Chondrocyte (in vitro differentiated cells): ENCODE measurements around the gene VPS13D. TPM values are rescaled to one million over a fixed set of nuclear protein-coding genes. Genes with fewer than 3 reads are reported as not detected.

Source experiments
- DNase-seq: peaks from one replicate; pipeline ENCODE4 v3.0.0; 2021; ENCODE audit warnings: mixed read lengths, low spot score
- H3K27ac Mint-ChIP-seq: one replicate; pipeline ENCODE4 v1.8.0; 2021; ENCODE audit warnings: mild to moderate bottlenecking, moderate library complexity, mixed read lengths; ENCODE audit not compliant: unreplicated experiment
- H3K27me3 Mint-ChIP-seq: 2 replicates; pipeline ENCODE4 v1.8.0; 2021; ENCODE audit warnings: low read depth, mixed read lengths
- H3K36me3 Mint-ChIP-seq: 2 replicates; pipeline ENCODE4 v1.8.0; 2021; ENCODE audit warnings: low read depth, mixed read lengths
- H3K4me1 Mint-ChIP-seq: 2 replicates; pipeline ENCODE4 v1.8.0; 2021; ENCODE audit warnings: low read depth, mild to moderate bottlenecking, mixed read lengths
- H3K4me3 Mint-ChIP-seq: one replicate; pipeline ENCODE4 v1.8.0; 2021; ENCODE audit warnings: mild to moderate bottlenecking, moderate library complexity, mixed read lengths; ENCODE audit not compliant: unreplicated experiment
- H3K9me3 Mint-ChIP-seq: 2 replicates; pipeline ENCODE4 v1.8.0; 2021; ENCODE audit warnings: low read depth, mixed read lengths
- total RNA-seq: library from RNA; stranded (reverse); gene quantifications from 3 replicates; pipeline ENCODE4 v1.2.1, GENCODE V29; 2021
- TF ChIP-seq, protein P1 (sequence below): fragments of 200-600 bp; sonication (generic); IDR thresholded peaks from 2 replicates; pipeline ENCODE4 v1.5.0; 2021; ENCODE audit warnings: antibody characterized with exemption, mild to moderate bottlenecking, moderate library complexity

Gene VPS13D
- total RNA-seq, 1 donor from 2014 or later = 40.0 TPM

DNA sequence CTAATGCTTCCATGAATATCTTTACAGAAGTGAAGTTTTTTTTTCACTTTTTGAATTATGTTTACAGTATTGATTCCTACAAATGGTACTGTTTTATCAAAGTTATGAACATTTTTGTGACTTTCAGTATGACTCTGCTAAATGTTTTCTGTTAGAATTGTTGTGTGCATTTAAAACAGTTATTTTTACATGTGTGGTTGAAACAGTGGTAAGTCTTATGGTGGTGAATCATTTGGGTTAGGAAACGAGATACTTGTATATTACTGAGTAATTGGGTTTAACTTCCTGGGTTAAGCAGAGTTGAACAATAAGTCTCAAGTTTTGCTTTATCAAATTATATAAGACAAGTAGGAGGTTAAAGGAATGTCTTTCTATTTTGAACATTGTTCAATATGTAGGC, 66.8 kb downstream of the VPS13D start:
- Mint-ChIP-seq H3K9me3 (no peaks in the 10 kb centered on the region), H3K4me3 (no peak overlapping the region), H3K4me1 (peaks cover 16% of the 10 kb centered on the region), H3K36me3 (peaks cover 22% of the 10 kb centered on the region), H3K27me3 (no peaks in the 10 kb centered on the region), H3K27ac (peak overlapping the region; percentile 65)
- TF ChIP-seq, protein P1, sequence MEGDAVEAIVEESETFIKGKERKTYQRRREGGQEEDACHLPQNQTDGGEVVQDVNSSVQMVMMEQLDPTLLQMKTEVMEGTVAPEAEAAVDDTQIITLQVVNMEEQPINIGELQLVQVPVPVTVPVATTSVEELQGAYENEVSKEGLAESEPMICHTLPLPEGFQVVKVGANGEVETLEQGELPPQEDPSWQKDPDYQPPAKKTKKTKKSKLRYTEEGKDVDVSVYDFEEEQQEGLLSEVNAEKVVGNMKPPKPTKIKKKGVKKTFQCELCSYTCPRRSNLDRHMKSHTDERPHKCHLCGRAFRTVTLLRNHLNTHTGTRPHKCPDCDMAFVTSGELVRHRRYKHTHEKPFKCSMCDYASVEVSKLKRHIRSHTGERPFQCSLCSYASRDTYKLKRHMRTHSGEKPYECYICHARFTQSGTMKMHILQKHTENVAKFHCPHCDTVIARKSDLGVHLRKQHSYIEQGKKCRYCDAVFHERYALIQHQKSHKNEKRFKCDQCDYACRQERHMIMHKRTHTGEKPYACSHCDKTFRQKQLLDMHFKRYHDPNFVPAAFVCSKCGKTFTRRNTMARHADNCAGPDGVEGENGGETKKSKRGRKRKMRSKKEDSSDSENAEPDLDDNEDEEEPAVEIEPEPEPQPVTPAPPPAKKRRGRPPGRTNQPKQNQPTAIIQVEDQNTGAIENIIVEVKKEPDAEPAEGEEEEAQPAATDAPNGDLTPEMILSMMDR = no peak
- DNase-seq = no peak

DNA sequence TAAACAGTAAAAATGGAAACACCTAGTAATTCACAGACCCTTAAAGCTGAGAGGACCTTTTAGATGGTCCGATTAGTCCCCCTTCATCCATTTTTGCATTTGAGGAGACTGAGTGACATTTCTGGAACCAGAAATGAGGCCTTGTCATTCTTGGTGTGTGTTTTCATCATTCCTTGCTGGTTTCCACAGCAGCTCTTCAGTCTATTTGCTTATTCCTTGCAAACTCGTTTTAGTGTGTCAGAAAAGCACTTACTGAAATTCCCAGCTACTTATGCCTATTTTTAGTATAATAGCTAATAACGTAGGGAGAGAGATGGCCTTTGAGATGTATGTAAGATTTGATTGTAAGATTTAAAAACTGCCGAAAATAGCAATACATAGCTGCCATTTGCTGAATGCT, 70.9 kb downstream of the VPS13D start:
- Mint-ChIP-seq H3K36me3 (peaks cover 24% of the 10 kb centered on the region), H3K4me1 (peaks cover 21% of the 10 kb centered on the region), H3K27ac (no peak overlapping the region), H3K4me3 (no peak overlapping the region), H3K27me3 (no peaks in the 10 kb centered on the region), H3K9me3 (no peaks in the 10 kb centered on the region)
- TF ChIP-seq, protein P1 = no peak
- DNase-seq = no peak

GRCh38 chr1:12301518-12302237, 71.8 kb downstream of the VPS13D start:
- Mint-ChIP-seq H3K36me3 (peaks cover 31% of the 10 kb centered on the region), H3K4me3 (no peak overlapping the region), H3K4me1 (peaks cover 14% of the 10 kb centered on the region), H3K27me3 (no peaks in the 10 kb centered on the region), H3K9me3 (no peaks in the 10 kb centered on the region), H3K27ac (no peak overlapping the region)
- no peak for DNase-seq
- TF ChIP-seq, protein P1 = no peak

- Mint-ChIP-seq H3K4me1 (peaks cover 14% of the 10 kb centered on the region), H3K9me3 (no peaks in the 10 kb centered on the region), H3K27ac (no peak overlapping the region), H3K27me3 (no peaks in the 10 kb centered on the region), H3K36me3 (peaks cover 38% of the 10 kb centered on the region), H3K4me3 (no peak overlapping the region)
- TF ChIP-seq, protein P1 = no peak
- DNase-seq = no peak
These were observed 73.1 kb downstream of the VPS13D start for GRCh38 chr1:12302798-12303447.

DNA sequence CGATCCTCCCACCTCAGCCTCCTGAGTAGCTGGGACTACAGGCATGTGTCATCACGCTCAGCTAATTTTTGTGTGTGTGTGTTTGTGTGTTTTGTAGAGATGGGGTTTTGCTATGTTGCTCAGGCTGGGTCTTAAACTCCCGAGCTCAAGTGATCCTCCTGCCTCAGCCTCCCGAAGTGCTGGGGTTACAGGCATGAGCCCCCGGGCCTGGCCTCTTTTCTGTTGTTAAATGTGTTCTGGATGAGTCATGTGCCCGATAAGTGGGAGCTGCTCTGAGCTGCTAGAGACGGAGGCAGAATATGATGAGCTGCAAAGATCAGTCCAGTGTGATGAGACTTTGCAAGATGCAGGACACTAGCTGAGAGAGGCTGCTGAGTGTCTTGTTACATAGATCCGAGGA, 75.5 kb downstream of the VPS13D start:
- H3K27ac Mint-ChIP-seq = no peak overlapping the region
- DNase-seq = no peak
- H3K4me1 Mint-ChIP-seq = peaks cover 24% of the 10 kb centered on the region
- peaks cover 42% of the 10 kb centered on the region for H3K36me3 Mint-ChIP-seq
- no peaks in the 10 kb centered on the region for H3K9me3 Mint-ChIP-seq
- H3K4me3 Mint-ChIP-seq = no peak overlapping the region
- no peaks in the 10 kb centered on the region for H3K27me3 Mint-ChIP-seq
- TF ChIP-seq, protein P1 = no peak
